ENCODE measurements around the gene PBX3.

DNA sequence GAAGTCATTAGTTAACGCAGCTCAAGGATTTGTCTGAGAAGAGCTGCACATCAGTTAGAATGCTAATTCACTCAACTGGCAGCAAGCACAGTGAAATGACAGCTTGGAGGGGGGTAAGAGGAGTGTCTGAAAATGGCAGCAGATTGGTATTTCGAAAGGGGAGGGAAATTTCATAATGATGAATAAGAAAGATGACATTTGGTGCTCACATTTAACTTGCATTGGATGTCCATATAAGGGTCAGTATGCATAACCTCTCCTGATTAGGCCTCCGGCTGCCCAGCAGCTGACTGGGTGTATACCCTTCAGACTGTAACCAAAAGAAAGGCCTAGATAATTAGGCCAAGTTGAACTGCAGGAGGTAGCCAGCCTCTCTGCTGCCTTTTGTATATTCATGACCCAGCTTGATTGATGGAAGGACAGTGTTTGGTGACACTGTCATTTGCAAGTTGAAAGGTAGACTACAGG lies 131.0 kb downstream of the PBX3 start:
- TF ChIP-seq, protein P1, sequence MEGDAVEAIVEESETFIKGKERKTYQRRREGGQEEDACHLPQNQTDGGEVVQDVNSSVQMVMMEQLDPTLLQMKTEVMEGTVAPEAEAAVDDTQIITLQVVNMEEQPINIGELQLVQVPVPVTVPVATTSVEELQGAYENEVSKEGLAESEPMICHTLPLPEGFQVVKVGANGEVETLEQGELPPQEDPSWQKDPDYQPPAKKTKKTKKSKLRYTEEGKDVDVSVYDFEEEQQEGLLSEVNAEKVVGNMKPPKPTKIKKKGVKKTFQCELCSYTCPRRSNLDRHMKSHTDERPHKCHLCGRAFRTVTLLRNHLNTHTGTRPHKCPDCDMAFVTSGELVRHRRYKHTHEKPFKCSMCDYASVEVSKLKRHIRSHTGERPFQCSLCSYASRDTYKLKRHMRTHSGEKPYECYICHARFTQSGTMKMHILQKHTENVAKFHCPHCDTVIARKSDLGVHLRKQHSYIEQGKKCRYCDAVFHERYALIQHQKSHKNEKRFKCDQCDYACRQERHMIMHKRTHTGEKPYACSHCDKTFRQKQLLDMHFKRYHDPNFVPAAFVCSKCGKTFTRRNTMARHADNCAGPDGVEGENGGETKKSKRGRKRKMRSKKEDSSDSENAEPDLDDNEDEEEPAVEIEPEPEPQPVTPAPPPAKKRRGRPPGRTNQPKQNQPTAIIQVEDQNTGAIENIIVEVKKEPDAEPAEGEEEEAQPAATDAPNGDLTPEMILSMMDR (conservative IDR thresholded peaks at IDR 0.05) = no peak
- TF ChIP-seq ZFX (IDR thresholded peaks at IDR 0.05) = no peak

Measured in C4-2B (cell line).